ENCODE measurements around the gene MEIS1.

DNA sequence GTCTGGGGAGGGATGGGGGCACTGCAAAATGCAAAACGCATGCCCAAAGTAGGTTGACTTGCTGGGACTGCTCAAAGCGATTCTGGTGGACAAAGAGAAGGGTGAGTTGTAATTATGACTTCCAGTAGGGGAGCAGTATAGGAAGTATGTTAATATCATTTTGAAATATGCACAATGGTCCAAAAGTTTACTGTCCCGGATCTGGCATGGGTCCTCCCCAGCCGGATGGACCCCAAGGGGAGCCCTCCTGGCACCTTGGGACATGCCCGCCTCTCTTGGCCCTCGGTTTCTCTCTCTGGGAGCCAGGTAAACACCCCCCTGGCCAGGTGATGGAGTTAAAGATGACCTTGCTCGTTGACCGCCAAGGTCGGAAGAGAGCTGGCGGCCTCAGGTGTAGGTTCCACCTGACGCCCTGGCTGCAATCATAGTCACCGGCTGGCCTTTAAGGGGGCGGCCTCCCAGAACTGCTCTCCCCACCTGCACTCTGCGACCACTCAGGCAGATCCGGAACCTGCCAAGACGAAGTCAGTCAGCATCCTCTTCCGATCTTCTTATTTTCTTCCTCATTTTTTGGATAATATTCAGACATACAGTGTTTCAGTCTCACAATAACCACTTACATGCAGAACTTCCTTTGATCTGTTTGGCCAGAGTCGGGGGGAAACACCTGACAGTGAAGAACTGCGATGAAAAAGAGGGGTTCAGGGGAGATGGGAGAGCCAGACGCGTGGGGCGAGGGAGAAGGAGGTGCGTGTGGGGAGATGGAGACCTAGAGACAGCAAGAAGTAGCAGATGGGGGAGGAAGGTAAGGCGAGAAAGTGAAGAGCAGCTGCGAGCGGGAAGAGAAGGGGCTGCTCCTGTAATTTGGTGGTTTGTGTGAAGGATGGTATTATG is 148.3 kb downstream of the MEIS1 start:
- TF ChIP-seq CTCF (IDR thresholded peaks at IDR 0.05) (no peak), POLR2A (IDR thresholded peaks at IDR 0.05) (no peak), EP300 (IDR thresholded peaks at IDR 0.05; ENCODE audit: low read depth) (no peak), POLR2AphosphoS5 (IDR thresholded peaks at IDR 0.05) (no peak)

Measured in transverse colon (tissue), 4 donors.